HEK293 (cell line): ENCODE data around the gene HGS.

Experiments
- CTCF ChIA-PET: fragments of 350-600 bp; formaldehyde crosslinking; extraction: SDS; loops from one replicate; lab custom pipeline; 2021; ENCODE audit warnings: antibody characterized with exemption; lab: Yijun Ruan, JAX
- POLR2A ChIA-PET: fragments of 300-600 bp; formaldehyde crosslinking; extraction: SDS; loops from one replicate; lab custom pipeline; 2020; ENCODE audit warnings: antibody characterized with exemption, inconsistent platforms; lab: Yijun Ruan, JAX
- H3K27ac ChIP-seq: fragments of 200-500 bp; sonication (Bioruptor generic); 2 replicates; pipeline ENCODE4 v1.5.1; 2014; ENCODE audit warnings: low read depth, low read length, control low read depth, inconsistent platforms; ENCODE audit errors: extremely low read depth
- H3K36me3 ChIP-seq, 2 experiments: fragments of 200-500 bp in 1 of 2; sonication (Bioruptor generic) in 1 of 2; 1 replicate in 1 of 2; 2 replicates in 1 of 2; pipeline ENCODE4 v1.5.1; 2014 to 2017; ENCODE audit warnings: inconsistent platforms in 2 of 2, low read length in 2 of 2; ENCODE audit not compliant: control insufficient read depth in 2 of 2, insufficient read depth in 1 of 2
- H3K4me1 ChIP-seq: fragments of 200-500 bp; sonication (Bioruptor generic); 2 replicates; pipeline ENCODE4 v1.5.1; 2014; ENCODE audit warnings: mild to moderate bottlenecking, low read length, inconsistent platforms; ENCODE audit not compliant: control insufficient read depth, insufficient read depth
- H3K4me3 ChIP-seq: 2 replicates; pipeline ENCODE4 v1.5.1; 2011; ENCODE audit warnings: low read depth, mild to moderate bottlenecking, control low read depth, low read length, moderate library complexity
- H3K9me3 ChIP-seq: fragments of 200-500 bp; sonication (Bioruptor generic); 2 replicates; pipeline ENCODE4 v1.5.1; 2014; ENCODE audit warnings: low read depth, low read length, inconsistent platforms; ENCODE audit not compliant: control insufficient read depth, insufficient read depth
- GFI1B ChIP-seq: fragments of 450-650 bp; formaldehyde crosslinking; IDR thresholded peaks from 2 replicates; pipeline ENCODE4 v1.5.1; 2016; ENCODE audit warnings: missing biosample characterization, missing genetic modification characterization
- GLIS2 ChIP-seq: fragments of 450-650 bp; formaldehyde crosslinking; IDR thresholded peaks from 2 replicates; pipeline ENCODE4 v1.5.1; 2016; ENCODE audit warnings: missing biosample characterization, missing genetic modification characterization
- PRDM1 ChIP-seq: fragments of 450-650 bp; formaldehyde crosslinking; IDR thresholded peaks from 2 replicates; pipeline ENCODE4; 2016; ENCODE audit warnings: missing biosample characterization, missing genetic modification characterization
- SALL2 ChIP-seq: fragments of 450-650 bp; formaldehyde crosslinking; IDR thresholded peaks from 2 replicates; pipeline ENCODE4 v1.5.0; 2017; ENCODE audit warnings: missing biosample characterization, mild to moderate bottlenecking, missing genetic modification characterization, borderline replicate concordance
- ZFP41 ChIP-seq: fragments of 450-650 bp; formaldehyde crosslinking; IDR thresholded peaks from 2 replicates; pipeline ENCODE4 v1.5.1; 2016; ENCODE audit warnings: missing biosample characterization, missing genetic modification characterization, borderline replicate concordance
- ZNF140 ChIP-seq: fragments of 450-650 bp; formaldehyde crosslinking; IDR thresholded peaks from 2 replicates; pipeline ENCODE4 v1.5.1; 2016; ENCODE audit warnings: missing biosample characterization, missing genetic modification characterization
- ZNF623 ChIP-seq: fragments of 450-650 bp; formaldehyde crosslinking; IDR thresholded peaks from 2 replicates; pipeline ENCODE4 v1.5.1; 2016; ENCODE audit warnings: missing biosample characterization, missing genetic modification characterization
- TF ChIP-seq, protein P1 (sequence below): fragments of 450-650 bp; formaldehyde crosslinking; IDR thresholded peaks from 2 replicates; pipeline ENCODE4 v1.5.1; 2016; ENCODE audit warnings: missing biosample characterization, missing genetic modification characterization
- TF ChIP-seq, protein P2 (sequence below): fragments of 450-650 bp; formaldehyde crosslinking; IDR thresholded peaks from 2 replicates; pipeline ENCODE4 v1.5.1; 2016; ENCODE audit warnings: missing biosample characterization, missing genetic modification characterization

HGS gene

DNA sequence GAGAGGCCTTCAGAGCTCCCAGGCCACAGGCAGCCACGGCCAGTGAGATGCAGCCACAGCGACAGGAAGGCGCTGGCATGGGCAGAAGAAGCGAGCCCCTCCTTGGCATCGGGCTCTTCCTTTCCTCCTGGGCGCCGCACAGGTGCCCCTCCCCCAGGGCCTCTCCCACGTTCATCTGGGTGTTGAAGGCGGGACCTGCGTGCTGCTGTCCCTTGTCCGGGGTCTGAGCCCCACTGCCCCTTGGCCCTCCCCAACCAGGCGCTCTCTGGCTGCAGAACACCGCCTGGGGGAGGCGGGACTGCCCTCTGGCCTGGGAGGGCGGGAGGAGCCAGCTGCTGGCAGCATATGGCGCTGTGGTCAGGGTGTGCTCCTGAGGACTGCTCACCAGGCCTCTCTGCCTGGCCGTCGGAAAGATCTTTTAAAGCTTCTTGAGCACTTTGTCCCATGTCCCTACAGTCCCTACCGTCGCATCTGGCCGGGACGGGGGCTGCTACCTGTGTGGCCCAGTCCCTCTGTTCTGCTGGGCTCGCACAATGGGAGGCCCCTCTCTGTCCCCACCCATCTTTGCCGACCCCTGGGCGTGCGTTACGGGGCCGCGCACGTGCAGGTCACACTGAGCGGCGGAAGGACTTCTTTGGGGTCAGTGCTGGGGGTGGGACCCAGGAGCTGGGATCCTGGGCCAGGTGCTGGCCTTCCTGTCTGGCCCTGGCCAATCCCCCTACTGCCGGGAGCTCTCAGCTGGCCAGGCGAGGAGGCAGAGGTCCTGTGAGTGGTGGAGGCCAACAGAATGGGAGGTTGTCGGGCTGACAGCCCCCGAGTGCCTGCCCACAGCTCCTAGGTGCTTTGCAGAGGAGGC lies 30.0 kb downstream of the HGS start (continued):
- TF ChIP-seq, protein P1, sequence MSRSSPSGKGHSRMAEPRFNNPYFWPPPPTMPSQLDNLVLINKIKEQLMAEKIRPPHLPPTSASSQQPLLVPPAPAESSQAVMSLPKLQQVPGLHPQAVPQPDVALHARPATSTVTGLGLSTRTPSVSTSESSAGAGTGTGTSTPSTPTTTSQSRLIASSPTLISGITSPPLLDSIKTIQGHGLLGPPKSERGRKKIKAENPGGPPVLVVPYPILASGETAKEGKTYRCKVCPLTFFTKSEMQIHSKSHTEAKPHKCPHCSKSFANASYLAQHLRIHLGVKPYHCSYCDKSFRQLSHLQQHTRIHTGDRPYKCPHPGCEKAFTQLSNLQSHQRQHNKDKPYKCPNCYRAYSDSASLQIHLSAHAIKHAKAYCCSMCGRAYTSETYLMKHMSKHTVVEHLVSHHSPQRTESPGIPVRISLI (tag by site-specific recombination) = no peak
- TF ChIP-seq GFI1B (tag by site-specific recombination) (no peak), PRDM1 (no peak), ZNF140 (tag by site-specific recombination) (no peak), GLIS2 (tag by site-specific recombination) (peak; percentile 45; the same call in 1 of the 2 replicates)

DNA sequence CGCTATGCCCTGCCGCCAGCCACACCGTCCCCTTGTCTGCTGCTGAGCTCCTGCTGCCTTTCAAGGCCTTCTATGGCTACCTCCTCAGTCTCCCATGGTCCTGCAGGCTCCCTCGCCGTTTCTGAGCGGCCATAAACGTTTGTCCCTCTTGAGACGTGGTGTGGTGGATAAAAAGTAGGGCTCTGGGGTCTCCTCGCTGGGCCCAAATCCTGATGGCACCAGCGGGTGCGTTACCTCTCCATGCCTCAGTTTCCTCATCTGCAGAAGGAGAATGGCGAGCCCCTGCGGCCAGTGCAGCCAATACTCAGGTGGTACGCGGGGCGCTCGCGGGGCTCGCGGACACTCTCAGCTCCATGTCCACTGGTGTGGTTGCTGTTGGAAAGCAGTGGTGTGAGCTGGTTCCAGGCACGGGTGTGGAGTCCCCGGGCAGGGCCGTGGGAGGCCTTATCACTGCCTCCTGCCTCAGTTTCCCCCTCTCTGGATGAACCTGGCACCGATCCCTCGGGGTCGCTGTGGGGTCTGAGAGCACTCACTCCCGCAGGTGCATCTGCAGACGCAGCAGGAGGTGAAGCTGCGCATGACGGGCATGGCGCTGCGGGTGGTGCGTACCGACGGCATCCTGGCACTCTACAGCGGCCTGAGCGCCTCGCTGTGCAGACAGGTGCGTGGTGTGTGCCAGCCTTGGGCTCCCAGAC lies 30.7 kb downstream of the HGS start:
- no peak overlapping the region for H3K27ac ChIP-seq
- no peaks in the 10 kb centered on the region for H3K9me3 ChIP-seq
- no peak overlapping the region for H3K4me3 ChIP-seq
- H3K4me1 ChIP-seq = peaks cover 9% of the 10 kb centered on the region; the same call in 1 of the 2 replicates
- peaks cover 9 to 57% of the 10 kb centered on the region in 2 experiments; a peak in 2 of 3 replicates for H3K36me3 ChIP-seq
- ChIA-PET POLR2A (interaction anchor here (0.6 to 6.4 kb wide), 6 partner anchors 8 to 283 kb away, joined by 3 to 55 read pairs (median 4); partner anchors contain the start of genes ARL16, HGS and MRPL12), CTCF (interaction anchor here (1.7 to 2.6 kb wide), 2 partner anchors 11 to 17 kb away, joined by 5 to 13 read pairs; no protein-coding TSS in a partner anchor)
- TF ChIP-seq ZFP41 = no peak
- TF ChIP-seq, protein P2, sequence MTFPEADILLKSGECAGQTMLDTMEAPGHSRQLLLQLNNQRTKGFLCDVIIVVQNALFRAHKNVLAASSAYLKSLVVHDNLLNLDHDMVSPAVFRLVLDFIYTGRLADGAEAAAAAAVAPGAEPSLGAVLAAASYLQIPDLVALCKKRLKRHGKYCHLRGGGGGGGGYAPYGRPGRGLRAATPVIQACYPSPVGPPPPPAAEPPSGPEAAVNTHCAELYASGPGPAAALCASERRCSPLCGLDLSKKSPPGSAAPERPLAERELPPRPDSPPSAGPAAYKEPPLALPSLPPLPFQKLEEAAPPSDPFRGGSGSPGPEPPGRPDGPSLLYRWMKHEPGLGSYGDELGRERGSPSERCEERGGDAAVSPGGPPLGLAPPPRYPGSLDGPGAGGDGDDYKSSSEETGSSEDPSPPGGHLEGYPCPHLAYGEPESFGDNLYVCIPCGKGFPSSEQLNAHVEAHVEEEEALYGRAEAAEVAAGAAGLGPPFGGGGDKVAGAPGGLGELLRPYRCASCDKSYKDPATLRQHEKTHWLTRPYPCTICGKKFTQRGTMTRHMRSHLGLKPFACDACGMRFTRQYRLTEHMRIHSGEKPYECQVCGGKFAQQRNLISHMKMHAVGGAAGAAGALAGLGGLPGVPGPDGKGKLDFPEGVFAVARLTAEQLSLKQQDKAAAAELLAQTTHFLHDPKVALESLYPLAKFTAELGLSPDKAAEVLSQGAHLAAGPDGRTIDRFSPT (tag by site-specific recombination) = 0 out of 2 replicates have a peak, but pooled peaks have one; percentile 40

DNA sequence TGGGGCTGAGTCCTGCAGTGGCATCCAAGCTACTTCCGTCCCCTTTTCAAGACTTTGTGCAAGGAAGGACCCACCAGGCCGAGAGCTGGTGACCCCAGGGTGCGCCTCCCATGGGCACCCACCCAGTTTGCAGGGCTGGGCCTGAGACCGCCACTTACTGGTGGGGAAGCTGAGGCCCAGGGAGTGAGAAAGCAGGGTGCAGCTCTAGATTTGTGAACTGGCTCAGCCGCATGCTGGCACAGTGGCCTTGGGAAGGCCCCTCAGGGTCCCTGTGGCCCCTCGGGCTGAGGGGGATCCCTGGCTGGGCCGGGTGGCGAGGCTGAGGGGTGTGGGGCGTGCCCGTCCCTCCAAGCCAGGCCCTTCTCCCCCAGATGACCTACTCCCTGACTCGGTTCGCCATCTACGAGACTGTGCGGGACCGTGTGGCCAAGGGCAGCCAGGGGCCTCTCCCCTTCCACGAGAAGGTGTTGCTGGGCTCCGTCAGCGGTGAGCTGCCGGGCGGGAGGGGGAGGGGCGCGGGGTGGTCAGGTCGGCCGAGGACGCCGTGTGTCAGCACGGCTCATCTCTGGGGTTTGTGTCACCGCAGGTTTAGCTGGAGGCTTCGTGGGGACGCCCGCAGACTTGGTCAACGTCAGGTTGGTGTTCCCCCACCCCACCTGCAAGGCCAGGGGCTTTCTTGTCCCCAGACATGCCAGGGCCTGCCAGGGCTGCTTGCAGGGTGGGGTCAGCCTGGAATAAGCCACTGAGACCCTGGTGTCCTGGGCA lies 31.5 kb downstream of the HGS start:
- peaks cover 9 to 64% of the 10 kb centered on the region in 2 experiments; a peak in 2 of 3 replicates for H3K36me3 ChIP-seq
- peaks cover 9% of the 10 kb centered on the region; the same call in 1 of the 2 replicates for H3K4me1 ChIP-seq
- no peak overlapping the region for H3K4me3 ChIP-seq
- ChIA-PET CTCF (interaction anchor here (0.7 kb wide), 1 partner anchor 12 kb away, joined by 4 read pairs; no protein-coding TSS in a partner anchor), POLR2A (interaction anchor here (0.6 to 6.4 kb wide), 6 partner anchors 8 to 941 kb away, joined by 4 to 55 read pairs (median 5); partner anchors contain the start of genes ARL16, HGS and MRPL12)
- TF ChIP-seq GLIS2 (tag by site-specific recombination) = peak; percentile 34; the same call in 1 of the 2 replicates
- TF ChIP-seq SALL2 = no peak
- TF ChIP-seq, protein P2 (tag by site-specific recombination) = peak; percentile 11; the same call in 1 of the 2 replicates
- TF ChIP-seq ZNF623 (tag by site-specific recombination) = no peak
- H3K27ac ChIP-seq = no peak overlapping the region
- H3K9me3 ChIP-seq = no peaks in the 10 kb centered on the region
